K562 (cell line): ENCODE data around the gene NLRP7. TPM values are rescaled to one million over a fixed set of nuclear protein-coding genes. Genes with fewer than 3 reads are reported as not detected.

ENCODE experiments used
- CBFA2T2 ChIP-seq: fragments of 450-650 bp; conservative IDR thresholded peaks from 2 replicates; pipeline ENCODE4 v1.6.1; 2017; ENCODE audit warnings: mild to moderate bottlenecking
- CBFA2T3 ChIP-seq: fragments of 450-650 bp; IDR thresholded peaks from 2 replicates; pipeline ENCODE4 v1.6.1; 2017
- CBX5 ChIP-seq: IDR thresholded peaks from 2 replicates; pipeline ENCODE4 v1.6.1; 2014; ENCODE audit warnings: low read depth, borderline replicate concordance
- CREM ChIP-seq: IDR thresholded peaks from 2 replicates; pipeline ENCODE4 v1.6.1; 2014; ENCODE audit warnings: antibody characterized with exemption, low read depth
- EP300 ChIP-seq: IDR thresholded peaks from 2 replicates; pipeline ENCODE4 v1.6.1; 2012; ENCODE audit warnings: low read length, improper control_type of control experiment
- ETV6 ChIP-seq, 3 experiments: fragments of 150-350 bp in 1 of 3; sonication (generic) in 1 of 3; formaldehyde crosslinking in 1 of 3; IDR thresholded peaks; 2 replicates each; pipeline versions ENCODE4 v1.6.1 to v1.8.0; 2014 to 2022; ENCODE audit warnings: borderline replicate concordance in 2 of 3, low read depth in 2 of 3, antibody characterized with exemption in 1 of 3, low read length in 1 of 3, mild to moderate bottlenecking in 1 of 3, missing genetic modification reagents in 1 of 3
- GATAD2B ChIP-seq: fragments of 450-650 bp; IDR thresholded peaks from 2 replicates; pipeline ENCODE4 v1.6.1; 2017; ENCODE audit warnings: mild to moderate bottlenecking, borderline replicate concordance
- HNRNPLL ChIP-seq: fragments of 200-400 bp; formaldehyde crosslinking; IDR thresholded peaks from 2 replicates; pipeline ENCODE4 v1.6.1; 2017; ENCODE audit warnings: low read length, low read depth, mild to moderate bottlenecking; ENCODE audit not compliant: poor library complexity, severe bottlenecking
- MEF2A ChIP-seq: IDR thresholded peaks from 2 replicates; pipeline ENCODE4 v1.6.1; 2011; ENCODE audit warnings: low read depth, mild to moderate bottlenecking, low read length, moderate library complexity; ENCODE audit not compliant: control insufficient read depth
- NBN ChIP-seq: fragments of 450-650 bp; IDR thresholded peaks from 2 replicates; pipeline ENCODE4 v1.6.1; 2016; ENCODE audit warnings: low read depth, mild to moderate bottlenecking
- NFIX ChIP-seq: fragments of 250-450 bp; sonication (Bioruptor Pico); IDR thresholded peaks from 2 replicates; pipeline ENCODE4 v1.4.0; 2020; ENCODE audit warnings: low read depth, mild to moderate bottlenecking, moderate library complexity
- PATZ1 ChIP-seq: fragments of 250-450 bp; sonication (Bioruptor Pico); IDR thresholded peaks from 2 replicates; pipeline ENCODE4 v1.5.0; 2020; ENCODE audit warnings: mild to moderate bottlenecking, borderline replicate concordance
- POLR3A ChIP-seq: IDR thresholded peaks from 2 replicates; pipeline ENCODE4 v1.6.1; 2011; ENCODE audit warnings: borderline replicate concordance, mild to moderate bottlenecking, moderate library complexity; ENCODE audit not compliant: insufficient read length, insufficient read depth; ENCODE audit errors: extremely low read depth
- RCOR1 ChIP-seq, 2 experiments: IDR thresholded peaks; 2 replicates each; pipeline ENCODE4 v1.6.1; 2012; ENCODE audit warnings: low read depth in 2 of 2, low read length in 2 of 2, borderline replicate concordance in 1 of 2, improper control_type of control experiment in 1 of 2
- RFX5 ChIP-seq: IDR thresholded peaks from 2 replicates; pipeline ENCODE4 v1.6.1; 2011; ENCODE audit warnings: low read depth, mild to moderate bottlenecking, improper control_type of control experiment, low read length
- RNF2 ChIP-seq: sonication (generic); IDR thresholded peaks from 2 replicates; pipeline ENCODE4 v1.6.1; 2016
- RUNX1 ChIP-seq: sonication (generic); IDR thresholded peaks from 2 replicates; pipeline ENCODE4 v1.6.1; 2016; ENCODE audit warnings: antibody characterized with exemption, low read depth
- SRSF7 ChIP-seq: fragments of 200-400 bp; formaldehyde crosslinking; optimal IDR thresholded peaks from 2 replicates; pipeline ENCODE3; 2017; ENCODE audit warnings: mild to moderate bottlenecking, low read depth, low read length
- TAF15 ChIP-seq: fragments of 200-400 bp; formaldehyde crosslinking; IDR thresholded peaks from 2 replicates; pipeline ENCODE4 v1.6.1; 2017; ENCODE audit warnings: mild to moderate bottlenecking, low read depth, low read length, moderate library complexity
- TRIM25 ChIP-seq: fragments of 450-650 bp; IDR thresholded peaks from 2 replicates; pipeline ENCODE4 v1.7.0; 2016; ENCODE audit warnings: borderline replicate concordance
- ZBTB34 ChIP-seq: fragments of 250-450 bp; sonication (Bioruptor Pico); IDR thresholded peaks from 2 replicates; pipeline ENCODE4 v1.8.0; 2021; ENCODE audit warnings: mild to moderate bottlenecking, moderate library complexity
- ZNF134 ChIP-seq: fragments of 250-450 bp; sonication (Bioruptor Pico); conservative IDR thresholded peaks from 2 replicates; pipeline ENCODE4 v1.4.0; 2020
- ZNF311 ChIP-seq: fragments of 250-450 bp; sonication (Bioruptor Pico); IDR thresholded peaks from 2 replicates; pipeline ENCODE4 v1.4.0; 2020; ENCODE audit warnings: mild to moderate bottlenecking, moderate library complexity
- ZNF324 ChIP-seq: fragments of 250-450 bp; sonication (Bioruptor Pico); IDR thresholded peaks from 2 replicates; pipeline ENCODE4 v1.4.0; 2020; ENCODE audit warnings: mild to moderate bottlenecking
- ZSCAN32 ChIP-seq: fragments of 450-650 bp; formaldehyde crosslinking; IDR thresholded peaks from 2 replicates; pipeline ENCODE4 v1.4.0; 2020; ENCODE audit warnings: mild to moderate bottlenecking, moderate library complexity
- polyA plus RNA-seq, 8 experiments: library from polyadenylated mRNA; depleted of rRNA in 4 of 8; stranded (reverse) in 5 of 8; unstranded in 3 of 8; fragments of >200 nt; fragmentation: Nextera tagmentation in 2 of 8; fragmentation: Illumina TruSeq in 1 of 8; extraction: Ambion mirVana in 2 of 8; extraction: Trizol in 1 of 8; gene quantifications; 2 replicates each; pipeline versions ENCODE4 v1.2.1 to v1.2.3, GENCODE V29; 2011 to 2014; ENCODE audit warnings: inconsistent platforms in 1 of 8, missing spikeins in 1 of 8
- total RNA-seq, 7 experiments: library from RNA; depleted of rRNA in 6 of 7; stranded (reverse); fragments of >200 nt in 6 of 7; fragmentation: Illumina TruSeq in 2 of 7; extraction: Trizol in 2 of 7; gene quantifications; 2 replicates each; pipeline versions ENCODE4 v1.2.1 to v1.2.3, GENCODE V29; 2011 to 2021; ENCODE audit warnings: low replicate concordance in 1 of 7

NLRP7 gene
- total and polyA plus RNA-seq, 9 of the 15 experiments (the other 6 are each of a cell fraction or from before 2014, with no cell fraction given) = 0.03 to 0.22 (median 0.09) TPM; not detected in 3

- TF ChIP-seq ZBTB34 (CRISPR knock-in tag) (no peak), PATZ1 (no peak), RFX5 (no peak), ETV6 (IDR thresholded peaks at IDR 0.05; ENCODE audit: borderline replicate concordance in 1 of 2, low read depth in 2 of 2, low read length in 1 of 2) (peak in 1 of 2 experiments; percentile 84; a peak in 2 of 4 replicates), ETV6 (CRISPR knock-in tag; IDR thresholded peaks at IDR 0.05; ENCODE audit: borderline replicate concordance) (no peak), SRSF7 (no peak), ZNF324 (CRISPR knock-in tag) (no peak), NBN (peak; percentile 75; the same call in 1 of the 2 replicates), CBFA2T3 (peak; percentile 66), MEF2A (0 out of 2 replicates have a peak, but pooled peaks have one; percentile 22), POLR3A (no peak), RNF2 (peak; percentile 53; the same call in 1 of the 2 replicates), ZNF134 (CRISPR knock-in tag) (no peak), RUNX1 (0 out of 2 replicates have a peak, but pooled peaks have one; percentile 23), CREM (peak; percentile 18; the same call in 1 of the 2 replicates), HNRNPLL (no peak), EP300 (peak; percentile 61), TRIM25 (no peak), GATAD2B (no peak), CBFA2T2 (no peak; the same call in 1 of the 2 replicates), TAF15 (no peak), RCOR1 (IDR thresholded peaks at IDR 0.05; ENCODE audit: borderline replicate concordance in 1 of 2, low read depth in 2 of 2, low read length in 2 of 2) (peak in 1 of 2 experiments; percentile 83; a peak in 2 of 4 replicates), NFIX (CRISPR knock-in tag) (no peak), ZNF311 (CRISPR knock-in tag) (no peak), CBX5 (peak; percentile 68), ZSCAN32 (CRISPR knock-in tag) (no peak)
Measured at GRCh38 chr19:54959840-54960239, 12.5 kb upstream of the NLRP7 start (continued).
